Measurements from ENCODE around the gene CARMIL1.

The CARMIL1 gene

DNA sequence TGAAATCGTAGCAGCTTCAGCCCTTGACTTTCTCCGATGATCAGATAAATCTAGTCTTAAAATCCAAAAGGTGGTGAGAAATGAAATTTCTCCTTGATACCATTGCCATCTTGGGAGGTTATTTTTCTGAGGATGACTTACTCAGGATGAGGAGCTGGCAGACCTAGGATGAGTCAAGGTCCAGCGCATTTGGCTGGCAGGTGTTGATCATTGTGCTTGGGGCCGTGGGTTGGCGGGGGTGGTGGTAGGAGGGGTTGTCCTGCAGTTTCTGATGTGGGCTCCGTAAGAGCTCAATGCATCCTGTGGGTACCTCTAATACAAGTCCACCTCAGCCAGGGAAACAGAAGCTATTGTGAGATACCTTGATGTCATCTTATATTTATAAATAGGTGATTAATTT is 224.5 kb downstream of the CARMIL1 start:
- no peak overlapping the region for H3K4me3 ChIP-seq (ENCODE audit: control insufficient read depth, low read depth, low read length)
- TF ChIP-seq, protein P1, sequence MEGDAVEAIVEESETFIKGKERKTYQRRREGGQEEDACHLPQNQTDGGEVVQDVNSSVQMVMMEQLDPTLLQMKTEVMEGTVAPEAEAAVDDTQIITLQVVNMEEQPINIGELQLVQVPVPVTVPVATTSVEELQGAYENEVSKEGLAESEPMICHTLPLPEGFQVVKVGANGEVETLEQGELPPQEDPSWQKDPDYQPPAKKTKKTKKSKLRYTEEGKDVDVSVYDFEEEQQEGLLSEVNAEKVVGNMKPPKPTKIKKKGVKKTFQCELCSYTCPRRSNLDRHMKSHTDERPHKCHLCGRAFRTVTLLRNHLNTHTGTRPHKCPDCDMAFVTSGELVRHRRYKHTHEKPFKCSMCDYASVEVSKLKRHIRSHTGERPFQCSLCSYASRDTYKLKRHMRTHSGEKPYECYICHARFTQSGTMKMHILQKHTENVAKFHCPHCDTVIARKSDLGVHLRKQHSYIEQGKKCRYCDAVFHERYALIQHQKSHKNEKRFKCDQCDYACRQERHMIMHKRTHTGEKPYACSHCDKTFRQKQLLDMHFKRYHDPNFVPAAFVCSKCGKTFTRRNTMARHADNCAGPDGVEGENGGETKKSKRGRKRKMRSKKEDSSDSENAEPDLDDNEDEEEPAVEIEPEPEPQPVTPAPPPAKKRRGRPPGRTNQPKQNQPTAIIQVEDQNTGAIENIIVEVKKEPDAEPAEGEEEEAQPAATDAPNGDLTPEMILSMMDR (IDR thresholded peaks at IDR 0.05; ENCODE audit: control insufficient read depth, insufficient read depth, low read depth, low read length, missing control alignments), result no peak
- no peak for DNase-seq (ENCODE audit: low read depth)

- H3K4me3 ChIP-seq (ENCODE audit: control insufficient read depth, low read depth, low read length), result no peak overlapping the region
- no peak for DNase-seq (ENCODE audit: low read depth)
- TF ChIP-seq, protein P1 (IDR thresholded peaks at IDR 0.05; ENCODE audit: control insufficient read depth, insufficient read depth, low read depth, low read length, missing control alignments), result no peak
These were observed 225.5 kb downstream of the CARMIL1 start for GRCh38 chr6:25504661-25505060.

- TF ChIP-seq, protein P1 (IDR thresholded peaks at IDR 0.05; ENCODE audit: control insufficient read depth, insufficient read depth, low read depth, low read length, missing control alignments), result no peak
- no peak for DNase-seq (ENCODE audit: low read depth)
- H3K4me3 ChIP-seq (ENCODE audit: control insufficient read depth, low read depth, low read length), result no peak overlapping the region
These were observed 226.8 kb downstream of the CARMIL1 start for GRCh38 chr6:25506020-25506419.

DNA sequence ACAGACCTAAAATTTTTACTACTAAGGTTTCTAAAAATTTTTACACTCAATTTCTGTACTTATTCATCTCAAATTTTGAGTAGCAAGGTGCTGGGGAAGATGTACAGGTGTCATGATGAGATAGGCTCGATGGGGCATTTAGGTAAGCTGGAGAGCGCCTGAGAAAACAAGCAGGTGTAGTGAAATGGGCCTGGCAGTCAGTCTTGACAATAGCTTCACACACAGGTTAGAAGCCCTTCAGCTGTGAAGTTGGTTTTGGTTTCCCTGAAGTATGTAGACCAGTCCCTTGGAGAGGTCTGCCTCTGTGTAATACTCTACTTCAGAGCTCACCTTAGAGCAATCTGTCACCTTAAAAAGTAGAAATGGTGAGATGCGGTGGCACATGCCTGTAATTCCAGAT is 228.9 kb downstream of the CARMIL1 start:
- no peak for DNase-seq (ENCODE audit: low read depth)
- TF ChIP-seq, protein P1 (IDR thresholded peaks at IDR 0.05; ENCODE audit: control insufficient read depth, insufficient read depth, low read depth, low read length, missing control alignments), result no peak

GRCh38 chr6:25511376-25511775 is 232.2 kb downstream of the CARMIL1 start:
- TF ChIP-seq, protein P1 (IDR thresholded peaks at IDR 0.05; ENCODE audit: control insufficient read depth, insufficient read depth, low read depth, low read length, missing control alignments), result no peak
- DNase-seq (ENCODE audit: low read depth), result no peak
- H3K4me3 ChIP-seq (ENCODE audit: control insufficient read depth, low read depth, low read length), result no peak overlapping the region

More for the DNA sequence above, 228.9 kb downstream of the CARMIL1 start:
- H3K4me3 ChIP-seq (ENCODE audit: control insufficient read depth, low read depth, low read length), result no peak overlapping the region

DNA sequence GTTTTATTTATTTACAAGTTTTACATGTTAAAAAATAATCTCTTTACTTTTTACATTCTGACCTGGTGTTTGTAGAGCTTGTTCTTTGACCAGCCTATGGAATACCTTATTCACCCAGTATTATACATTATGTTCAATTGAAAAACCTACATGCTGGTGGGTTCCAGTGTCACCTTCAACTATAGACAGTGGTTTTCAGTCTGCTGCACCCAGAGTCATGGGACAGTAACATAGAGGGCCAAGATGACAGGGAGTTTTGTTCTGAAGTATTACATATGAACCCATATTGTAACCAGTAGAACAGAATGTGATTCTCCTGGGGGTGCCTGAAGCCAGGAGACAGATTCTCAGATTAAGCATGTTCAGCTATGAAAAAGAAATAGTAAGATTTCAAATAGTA is 233.4 kb downstream of the CARMIL1 start:
- DNase-seq (ENCODE audit: low read depth), result no peak
- no peak overlapping the region for H3K4me3 ChIP-seq (ENCODE audit: control insufficient read depth, low read depth, low read length)
- TF ChIP-seq, protein P1 (IDR thresholded peaks at IDR 0.05; ENCODE audit: control insufficient read depth, insufficient read depth, low read depth, low read length, missing control alignments), result no peak

- no peak for DNase-seq (ENCODE audit: low read depth)
- TF ChIP-seq, protein P1 (IDR thresholded peaks at IDR 0.05; ENCODE audit: control insufficient read depth, insufficient read depth, low read depth, low read length, missing control alignments), result no peak
- H3K4me3 ChIP-seq (ENCODE audit: control insufficient read depth, low read depth, low read length), result no peak overlapping the region
These were observed 240.7 kb downstream of the CARMIL1 start for GRCh38 chr6:25519856-25520255.

Measured in AG09309 (cell line).